GM03348 (cell line): ENCODE results near the gene SRSF8.

Source experiments
- DNase-seq: peaks from one replicate; pipeline ENCODE4 v3.0.0; 2012; ENCODE audit warnings: low spot score

SRSF8 gene

GRCh38 chr11:95070471-95070870 is 3.8 kb downstream of the SRSF8 start:
- no peak for DNase-seq

- DNase-seq, result no peak
Observed at GRCh38 chr11:95072948-95073347, 6.2 kb downstream of the SRSF8 start.

GRCh38 chr11:95074792-95075563 is 8.3 kb downstream of the SRSF8 start:
- DNase-seq, result no peak

- DNase-seq, result peak; percentile 10
Observed at GRCh38 chr11:95076416-95076815, 9.7 kb downstream of the SRSF8 start.

GRCh38 chr11:95076981-95077380 is 10.3 kb downstream of the SRSF8 start:
- DNase-seq, result no peak

GRCh38 chr11:95078526-95078925 is 11.8 kb downstream of the SRSF8 start:
- no peak for DNase-seq

- no peak for DNase-seq
Observed at GRCh38 chr11:95081010-95081409, 14.3 kb downstream of the SRSF8 start.

GRCh38 chr11:95081412-95081811 is 14.7 kb downstream of the SRSF8 start:
- no peak for DNase-seq

GRCh38 chr11:95082576-95083001 is 15.9 kb downstream of the SRSF8 start:
- no peak for DNase-seq

- no peak for DNase-seq
Observed at GRCh38 chr11:95084509-95084908, 17.8 kb downstream of the SRSF8 start.

GRCh38 chr11:95085117-95085816 is 18.5 kb downstream of the SRSF8 start:
- DNase-seq, result no peak

GRCh38 chr11:95086151-95086550 is 19.4 kb downstream of the SRSF8 start:
- no peak for DNase-seq

- no peak for DNase-seq
Observed at GRCh38 chr11:95086836-95087570, 20.3 kb downstream of the SRSF8 start.

- DNase-seq, result no peak
Observed at GRCh38 chr11:95088946-95089619, 22.4 kb downstream of the SRSF8 start.

GRCh38 chr11:95089620-95090542 is 23.2 kb downstream of the SRSF8 start, which contains the start of gene ENDOD1:
ENDOD1 (plus strand) TSS chr11:95089846; CDS start chr11:95089928, 82 bp downstream.
- DNase-seq, result peak; percentile 95

- no peak for DNase-seq
Observed at GRCh38 chr11:95091663-95092180, 25.0 kb downstream of the SRSF8 start.

- peak; percentile 59 for DNase-seq
Observed at GRCh38 chr11:95092549-95093324, 26.0 kb downstream of the SRSF8 start.

- no peak for DNase-seq
Observed at GRCh38 chr11:95093548-95093947, 26.8 kb downstream of the SRSF8 start.

- DNase-seq, result peak; percentile 61
Observed at GRCh38 chr11:95095858-95096587, 29.3 kb downstream of the SRSF8 start.
